Upper lobe of left lung (tissue), 4 donors: Measurements from ENCODE around the gene MARCHF6.

ENCODE experiments used
- CTCF ChIP-seq, 6 experiments: fragments of 450-650 bp in 4 of 6; fragments of 200-600 bp in 2 of 6; sonication (generic) in 2 of 6; IDR thresholded peaks; one replicate each; pipeline ENCODE4 v1.5.1; 2016 to 2019; ENCODE audit warnings: antibody characterized with exemption in 6 of 6
- EP300 ChIP-seq, 4 donors: sonication (generic); formaldehyde crosslinking; IDR thresholded peaks; one replicate each; pipeline ENCODE4 v1.5.1; 2017; ENCODE audit warnings: antibody characterized with exemption in 4 of 4, control low read depth in 2 of 4
- POLR2A ChIP-seq, 4 donors: fragments of 450-650 bp; IDR thresholded peaks; one replicate each; pipeline ENCODE4 v1.5.1; 2016 to 2017; ENCODE audit warnings: antibody characterized with exemption in 4 of 4, mild to moderate bottlenecking in 2 of 4
- POLR2AphosphoS5 ChIP-seq, 2 donors: sonication (generic); formaldehyde crosslinking; IDR thresholded peaks; one replicate each; pipeline ENCODE4 v1.5.1; 2017; ENCODE audit warnings: antibody characterized with exemption in 2 of 2

- TF ChIP-seq CTCF (IDR thresholded peaks at IDR 0.05) (no peak), POLR2AphosphoS5 (IDR thresholded peaks at IDR 0.05) (no peak), POLR2A (IDR thresholded peaks at IDR 0.05) (no peak), EP300 (IDR thresholded peaks at IDR 0.05) (no peak)
Observed at GRCh38 chr5:10393491-10393890, 40.0 kb downstream of the MARCHF6 start.
